Keratinocyte (primary cell): Measurements from ENCODE around the gene HMGXB3. TPM values are rescaled to one million over a fixed set of nuclear protein-coding genes. Genes with fewer than 3 reads are reported as not detected.

Source experiments
- DNase-seq: peaks from one replicate; pipeline ENCODE4 v3.0.0-alpha.2; 2011; ENCODE audit warnings: low read depth, missing footprints, low spot score
- FAIRE-seq: peaks from 2 replicates; lab custom pipeline; 2011; peaks lifted over from hg19 to GRCh38; lab: Jason Lieb, UNC
- H2AFZ ChIP-seq: 2 replicates; pipeline ENCODE4 v1.6.0; 2012; ENCODE audit warnings: low read length, control low read depth, inconsistent platforms; ENCODE audit not compliant: control insufficient read depth
- H3K27ac ChIP-seq: 2 replicates; pipeline ENCODE4 v1.5.1; 2011; ENCODE audit warnings: low read length; ENCODE audit not compliant: control insufficient read depth, insufficient read depth
- H3K27me3 ChIP-seq: 3 replicates; pipeline ENCODE4 v1.6.0; 2011; ENCODE audit warnings: low read length; ENCODE audit not compliant: control insufficient read depth, insufficient read depth; ENCODE audit errors: extremely low read depth
- H3K36me3 ChIP-seq, 2 experiments: 2 replicates in 1 of 2; 3 replicates in 1 of 2; pipeline ENCODE4 v1.5.1; 2011; ENCODE audit warnings: low read length in 2 of 2, mild to moderate bottlenecking in 1 of 2; ENCODE audit not compliant: control insufficient read depth in 2 of 2, insufficient read depth in 2 of 2; ENCODE audit errors: extremely low read depth in 1 of 2
- H3K4me1 ChIP-seq: 3 replicates; pipeline ENCODE4 v1.5.1; 2011; ENCODE audit warnings: low read length; ENCODE audit not compliant: control insufficient read depth, insufficient read depth; ENCODE audit errors: extremely low read depth
- H3K4me2 ChIP-seq: 3 replicates; pipeline ENCODE4 v1.6.0; 2011; ENCODE audit warnings: low read depth, low read length; ENCODE audit not compliant: control insufficient read depth, insufficient read depth; ENCODE audit errors: extremely low read depth
- H3K4me3 ChIP-seq, 3 experiments: fragments of 200-600 bp in 1 of 3; sonication (generic) in 1 of 3; 2 replicates in 2 of 3; 3 replicates in 1 of 3; pipeline ENCODE4 v1.5.1; 2011 to 2016; ENCODE audit warnings: low read length in 3 of 3, mild to moderate bottlenecking in 3 of 3, control low read depth in 2 of 3, inconsistent platforms in 1 of 3, low read depth in 1 of 3, mixed read lengths in 1 of 3, mixed run types in 1 of 3, moderate library complexity in 1 of 3; ENCODE audit not compliant: control insufficient read depth in 2 of 3, insufficient read depth in 2 of 3; ENCODE audit errors: extremely low read depth in 1 of 3
- H3K79me2 ChIP-seq: 2 replicates; pipeline ENCODE4 v1.6.0; 2012; ENCODE audit warnings: low read length; ENCODE audit not compliant: control insufficient read depth, insufficient read depth
- H3K9ac ChIP-seq: 3 replicates; pipeline ENCODE4 v1.6.0; 2011; ENCODE audit warnings: low read length; ENCODE audit not compliant: control insufficient read depth, insufficient read depth; ENCODE audit errors: extremely low read depth
- H3K9me1 ChIP-seq: 3 replicates; pipeline ENCODE4 v1.6.0; 2011; ENCODE audit warnings: low read length; ENCODE audit not compliant: control insufficient read depth, insufficient read depth; ENCODE audit errors: extremely low read depth
- H3K9me3 ChIP-seq: 2 replicates; pipeline ENCODE4 v1.5.1; 2012; ENCODE audit warnings: low read depth, low read length; ENCODE audit not compliant: control insufficient read depth
- H4K20me1 ChIP-seq: 3 replicates; pipeline ENCODE4 v1.6.0; 2011; ENCODE audit warnings: low read length; ENCODE audit not compliant: control insufficient read depth, insufficient read depth; ENCODE audit errors: extremely low read depth
- EZH2 ChIP-seq: IDR thresholded peaks from one replicate; pipeline ENCODE4 v1.6.1; 2012; ENCODE audit warnings: inconsistent platforms, mild to moderate bottlenecking, low read length, moderate library complexity
- dilution Hi-C: fragments of 300-500 bp; cut with MboI; formaldehyde crosslinking; loops from one replicate; pipeline ENCODE4 v1.7.0; 2020; ENCODE audit warnings: low sequenced_read_pairs; ENCODE audit not compliant: extremely low pct_ligation_motif_present
- polyA plus RNA-seq, 5 experiments: library from polyadenylated mRNA; depleted of rRNA in 3 of 5; stranded (reverse) in 3 of 5; stranded (forward) in 1 of 5; unstranded in 1 of 5; fragments of >200 nt; gene quantifications; 1 replicate in 1 of 5; 2 replicates in 3 of 5; 3 replicates in 1 of 5; pipeline versions ENCODE4 v1.2.1 to v1.2.3, GENCODE V29; 2011 to 2012; ENCODE audit warnings: missing spikeins in 2 of 5, low read depth in 1 of 5, low replicate concordance in 1 of 5
- TF ChIP-seq, protein P1 (sequence below), 3 experiments: IDR thresholded peaks in 1 of 3; conservative IDR thresholded peaks in 1 of 3; optimal IDR thresholded peaks in 1 of 3; 2 replicates in 2 of 3; 3 replicates in 1 of 3; pipeline versions ENCODE3 to v1.5.1; 2011; ENCODE audit warnings: low read length in 3 of 3, mild to moderate bottlenecking in 3 of 3, moderate library complexity in 2 of 3, control low read depth in 1 of 3, inconsistent platforms in 1 of 3; ENCODE audit not compliant: insufficient read depth in 2 of 3; ENCODE audit errors: extremely low read depth in 1 of 3

Gene HMGXB3
- polyA plus RNA-seq, 1 donor (not counting 4 experiments of a cell fraction or from before 2014, with no cell fraction given): 39.4 TPM

DNA sequence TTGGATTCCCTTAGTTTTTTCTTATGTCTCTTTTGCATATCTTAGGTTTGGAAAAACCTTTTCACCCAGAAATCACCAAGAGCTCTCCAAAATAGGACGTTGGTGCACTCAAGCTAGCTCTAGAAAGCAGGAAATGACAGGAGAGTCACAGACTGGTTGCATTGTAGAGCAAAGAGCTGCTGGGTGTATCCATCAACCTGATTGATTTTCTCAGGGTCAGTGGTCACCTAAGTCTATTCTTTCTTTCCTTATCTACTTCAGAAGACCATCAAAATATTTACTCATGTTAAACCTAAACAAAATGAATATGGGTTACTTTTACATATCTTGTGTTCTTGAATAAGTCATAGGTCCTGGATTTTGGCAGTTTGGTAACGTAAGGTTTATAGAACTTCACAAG lies 25.1 kb upstream of the HMGXB3 start:
- no peaks in the 10 kb centered on the region for H3K79me2 ChIP-seq
- DNase-seq (no peak), FAIRE-seq (no peak)
- no peaks in the 10 kb centered on the region for H3K9me3 ChIP-seq
- TF ChIP-seq EZH2: no peak
- TF ChIP-seq, protein P1, sequence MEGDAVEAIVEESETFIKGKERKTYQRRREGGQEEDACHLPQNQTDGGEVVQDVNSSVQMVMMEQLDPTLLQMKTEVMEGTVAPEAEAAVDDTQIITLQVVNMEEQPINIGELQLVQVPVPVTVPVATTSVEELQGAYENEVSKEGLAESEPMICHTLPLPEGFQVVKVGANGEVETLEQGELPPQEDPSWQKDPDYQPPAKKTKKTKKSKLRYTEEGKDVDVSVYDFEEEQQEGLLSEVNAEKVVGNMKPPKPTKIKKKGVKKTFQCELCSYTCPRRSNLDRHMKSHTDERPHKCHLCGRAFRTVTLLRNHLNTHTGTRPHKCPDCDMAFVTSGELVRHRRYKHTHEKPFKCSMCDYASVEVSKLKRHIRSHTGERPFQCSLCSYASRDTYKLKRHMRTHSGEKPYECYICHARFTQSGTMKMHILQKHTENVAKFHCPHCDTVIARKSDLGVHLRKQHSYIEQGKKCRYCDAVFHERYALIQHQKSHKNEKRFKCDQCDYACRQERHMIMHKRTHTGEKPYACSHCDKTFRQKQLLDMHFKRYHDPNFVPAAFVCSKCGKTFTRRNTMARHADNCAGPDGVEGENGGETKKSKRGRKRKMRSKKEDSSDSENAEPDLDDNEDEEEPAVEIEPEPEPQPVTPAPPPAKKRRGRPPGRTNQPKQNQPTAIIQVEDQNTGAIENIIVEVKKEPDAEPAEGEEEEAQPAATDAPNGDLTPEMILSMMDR (optimal IDR thresholded peaks at IDR 0.05 in 1 of 3, IDR thresholded peaks at IDR 0.05 in 1 of 3, conservative IDR thresholded peaks at IDR 0.05 in 1 of 3; ENCODE audit: extremely low read depth in 1 of 3, insufficient read depth in 2 of 3, low read length in 3 of 3): no peak
- peaks cover 0 to 6% of the 10 kb centered on the region in 2 experiments for H3K36me3 ChIP-seq
- dilution Hi-C loops: no loop called here
- no peak overlapping the region for H2AFZ ChIP-seq
- no peak overlapping the region for H3K4me2 ChIP-seq
- H3K27ac ChIP-seq: no peak overlapping the region
- no peaks in the 10 kb centered on the region for H3K27me3 ChIP-seq
- no peaks in the 10 kb centered on the region for H3K9me1 ChIP-seq
- peaks cover 3% of the 10 kb centered on the region for H3K4me1 ChIP-seq
- H4K20me1 ChIP-seq: no peaks in the 10 kb centered on the region
- H3K9ac ChIP-seq: no peak overlapping the region
- no peak overlapping the region for H3K4me3 ChIP-seq

DNA sequence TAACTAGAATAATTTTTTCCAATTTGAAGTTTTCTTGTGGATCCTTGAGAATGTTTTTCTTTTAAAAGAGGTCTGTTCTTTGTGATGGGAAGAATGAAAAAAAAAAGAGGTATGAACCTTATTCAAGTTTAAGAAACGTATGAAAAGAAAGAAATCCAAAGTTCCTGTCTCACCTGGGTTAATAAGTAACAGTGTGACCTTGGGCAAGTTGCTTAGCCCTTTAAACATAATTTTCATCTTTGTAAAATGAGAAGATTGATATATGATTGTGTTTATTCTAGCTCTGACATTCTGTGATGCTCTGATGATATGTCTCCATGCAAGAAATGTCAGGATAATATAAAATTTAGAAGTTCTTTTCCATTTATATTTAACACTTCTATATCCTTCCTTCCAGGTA lies 20.6 kb upstream of the HMGXB3 start:
- Histone ChIP-seq H3K9me3 (no peaks in the 10 kb centered on the region), H3K9me1 (no peaks in the 10 kb centered on the region), H3K79me2 (no peaks in the 10 kb centered on the region), H4K20me1 (no peaks in the 10 kb centered on the region), H3K4me2 (no peak overlapping the region), H3K4me3 (no peak overlapping the region), H3K9ac (no peak overlapping the region), H3K27me3 (no peaks in the 10 kb centered on the region), H2AFZ (no peak overlapping the region), H3K4me1 (peaks cover 3% of the 10 kb centered on the region), H3K27ac (no peak overlapping the region), H3K36me3 (peaks cover 0 to 7% of the 10 kb centered on the region in 2 experiments)
- dilution Hi-C loops: no loop called here
- no peak for FAIRE-seq
- TF ChIP-seq, protein P1 (optimal IDR thresholded peaks at IDR 0.05 in 1 of 3, IDR thresholded peaks at IDR 0.05 in 1 of 3, conservative IDR thresholded peaks at IDR 0.05 in 1 of 3; ENCODE audit: extremely low read depth in 1 of 3, insufficient read depth in 2 of 3, low read length in 3 of 3): no peak
- TF ChIP-seq EZH2: no peak
- DNase-seq: no peak
